LNCaP clone FGC (cell line): ENCODE measurements around the gene HOXA7.

Experiments
- DNase-seq: peaks from one replicate; pipeline ENCODE4 v3.0.0-alpha.2; 2011; ENCODE audit warnings: low read depth
- H3K4me3 ChIP-seq: 2 replicates; pipeline ENCODE4 v1.5.1; 2011; ENCODE audit warnings: mild to moderate bottlenecking, low read depth, low read length, control low read depth
- CTCF ChIP-seq: IDR thresholded peaks from 2 replicates; pipeline ENCODE4 v1.5.1; 2012; ENCODE audit warnings: mild to moderate bottlenecking; ENCODE audit not compliant: control insufficient read depth, insufficient read depth; ENCODE audit errors: extremely low read depth

Gene HOXA7

GRCh38 chr7:27192546-27193334, 36.3 kb upstream of the HOXA7 start:
- no peak overlapping the region for H3K4me3 ChIP-seq
- no peak for DNase-seq

GRCh38 chr7:27191833-27192545, 35.5 kb upstream of the HOXA7 start:
- no peak for TF ChIP-seq CTCF
- H3K4me3 ChIP-seq, result no peak overlapping the region

More at GRCh38 chr7:27192546-27193334, 36.3 kb upstream of the HOXA7 start:
- TF ChIP-seq CTCF, result no peak

GRCh38 chr7:27191161-27191731, 34.8 kb upstream of the HOXA7 start:
- TF ChIP-seq CTCF, result no peak
- DNase-seq, result no peak
- H3K4me3 ChIP-seq, result no peak overlapping the region

More at GRCh38 chr7:27191833-27192545, 35.5 kb upstream of the HOXA7 start:
- DNase-seq, result no peak

- no peak for TF ChIP-seq CTCF
- no peak overlapping the region for H3K4me3 ChIP-seq
- DNase-seq, result no peak
Measured at GRCh38 chr7:27189997-27190748, 33.7 kb upstream of the HOXA7 start.

GRCh38 chr7:27189295-27189996, 33.0 kb upstream of the HOXA7 start:
- no peak for TF ChIP-seq CTCF
- no peak overlapping the region for H3K4me3 ChIP-seq
- no peak for DNase-seq
